ENCODE results near the gene KLHL5.

Gene KLHL5

DNA sequence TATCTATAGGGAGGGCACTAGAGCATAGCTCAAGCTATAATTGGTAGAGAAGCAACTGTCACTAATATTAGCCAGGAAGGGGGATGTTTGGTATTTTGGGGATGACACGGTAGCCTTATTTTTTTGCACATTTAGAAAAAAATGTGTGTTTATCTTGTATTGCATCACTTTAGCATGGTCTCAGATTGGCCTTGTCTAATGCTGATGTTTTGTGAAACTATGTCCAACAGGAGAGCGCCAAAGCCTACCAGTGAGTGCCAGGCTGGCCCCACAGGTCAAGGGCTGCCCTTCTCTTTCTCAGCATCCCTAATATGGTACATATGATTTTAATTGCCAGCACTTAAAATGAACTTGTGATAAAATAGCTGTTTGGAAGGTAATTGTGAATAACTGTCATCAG is 95.5 kb downstream of the KLHL5 start:
- no peak overlapping the region for H3K4me3 ChIP-seq (ENCODE audit: low read depth, low read length)
- no peak for DNase-seq (ENCODE audit: low read depth)

DNA sequence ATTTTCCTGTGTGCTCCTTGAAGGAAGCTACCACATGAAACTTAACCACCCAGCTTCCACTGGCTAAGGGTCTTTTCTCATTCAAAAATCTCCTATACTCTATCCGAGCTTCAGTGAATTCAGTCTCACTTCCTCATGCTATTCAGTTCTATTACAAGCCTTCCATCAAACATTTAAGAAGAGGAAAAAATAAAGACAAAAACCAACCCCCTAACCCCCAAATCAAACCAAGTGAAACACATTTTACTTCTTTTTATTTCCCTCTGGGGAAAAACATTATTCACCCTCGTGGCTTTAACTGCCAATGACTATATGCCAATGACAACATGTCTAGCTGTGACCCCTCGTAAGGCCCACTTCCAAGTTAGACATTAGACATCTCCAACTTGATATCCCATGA is 104.1 kb downstream of the KLHL5 start:
- DNase-seq (ENCODE audit: low read depth), result no peak

DNA sequence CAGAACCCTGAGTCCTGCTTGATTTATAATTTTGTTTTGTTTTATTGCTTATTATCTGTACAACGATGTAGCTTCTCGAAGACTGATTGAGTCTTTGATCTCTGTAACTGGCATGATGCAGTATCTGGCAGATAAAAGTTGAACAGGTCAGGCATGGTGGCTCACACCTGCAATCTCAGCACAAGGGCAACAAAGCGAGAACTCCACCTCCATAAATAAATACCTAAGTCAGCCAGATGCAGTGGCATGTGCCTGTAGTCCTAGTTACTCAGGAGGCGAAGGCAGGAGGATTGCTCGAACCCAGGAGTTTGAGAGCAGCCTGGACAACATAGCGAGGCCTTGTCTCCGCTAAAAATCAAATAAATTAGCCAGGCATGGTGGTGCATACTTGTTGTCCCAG is 104.6 kb downstream of the KLHL5 start:
- no peak overlapping the region for H3K4me3 ChIP-seq (ENCODE audit: low read depth, low read length)
- no peak for DNase-seq (ENCODE audit: low read depth)

More for the DNA sequence above, 104.1 kb downstream of the KLHL5 start:
- H3K4me3 ChIP-seq (ENCODE audit: low read depth, low read length), result no peak overlapping the region

DNA sequence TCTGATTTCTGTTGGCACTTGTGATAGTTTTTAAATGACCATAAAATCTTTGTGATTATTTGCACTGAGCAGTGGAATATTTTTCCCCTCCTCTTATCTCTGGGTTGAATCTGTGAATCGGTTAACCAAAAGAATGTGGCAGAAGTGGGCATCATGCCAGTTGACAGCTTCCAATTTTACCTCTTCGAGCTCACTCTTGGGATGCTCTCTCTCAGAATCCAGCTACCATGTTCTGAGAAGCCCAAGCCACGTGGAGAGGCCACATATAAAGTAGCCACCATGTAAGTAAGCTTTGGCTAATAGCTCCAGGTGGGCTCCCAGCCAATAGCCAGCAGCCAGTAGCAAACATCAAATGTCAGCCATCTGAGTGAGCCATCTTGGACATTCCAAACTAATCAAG is 107.4 kb downstream of the KLHL5 start:
- no peak for DNase-seq (ENCODE audit: low read depth)
- no peak overlapping the region for H3K4me3 ChIP-seq (ENCODE audit: low read depth, low read length)

DNA sequence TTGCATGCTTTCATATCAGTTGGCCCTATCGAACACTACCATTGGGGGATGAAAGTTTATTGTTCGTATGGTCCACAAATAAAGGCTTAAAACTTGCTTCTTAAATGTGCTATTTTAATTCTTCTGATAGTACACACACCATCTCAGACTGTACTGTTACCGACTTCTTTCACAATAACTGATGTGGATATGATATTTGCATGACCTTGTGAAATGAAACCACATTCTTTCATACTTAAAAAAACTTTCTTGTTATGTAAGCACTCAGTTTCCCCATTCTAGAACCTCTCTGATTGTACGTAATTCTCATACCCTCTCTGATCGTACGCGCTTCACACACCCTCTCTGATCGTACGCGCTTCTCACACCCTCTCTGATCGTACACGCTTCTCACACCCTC is 108.3 kb downstream of the KLHL5 start:
- DNase-seq (ENCODE audit: low read depth), result no peak

More for the DNA sequence above, 108.3 kb downstream of the KLHL5 start:
- no peak overlapping the region for H3K4me3 ChIP-seq (ENCODE audit: low read depth, low read length)

Data from skeletal muscle cell (primary cell).